ENCODE measurements around the gene TGFB1.
A peak's percentile ranks its signal among the peaks of the same experiment; 100 is the strongest.
"Not testable (repeated sequence)": the region's sequence is repeated elsewhere in the genome, so short reads cannot be mapped to it uniquely, and the experiment has no call there.

Gene TGFB1

GRCh38 chr19:41351339-41352245 is 2.1 kb downstream of the TGFB1 start:
- H3K4me3 ChIP-seq (ENCODE audit: low read depth, low read length) = peak overlapping the region; percentile 96
- DNase-seq (ENCODE audit: low read depth) = no peak

DNA sequence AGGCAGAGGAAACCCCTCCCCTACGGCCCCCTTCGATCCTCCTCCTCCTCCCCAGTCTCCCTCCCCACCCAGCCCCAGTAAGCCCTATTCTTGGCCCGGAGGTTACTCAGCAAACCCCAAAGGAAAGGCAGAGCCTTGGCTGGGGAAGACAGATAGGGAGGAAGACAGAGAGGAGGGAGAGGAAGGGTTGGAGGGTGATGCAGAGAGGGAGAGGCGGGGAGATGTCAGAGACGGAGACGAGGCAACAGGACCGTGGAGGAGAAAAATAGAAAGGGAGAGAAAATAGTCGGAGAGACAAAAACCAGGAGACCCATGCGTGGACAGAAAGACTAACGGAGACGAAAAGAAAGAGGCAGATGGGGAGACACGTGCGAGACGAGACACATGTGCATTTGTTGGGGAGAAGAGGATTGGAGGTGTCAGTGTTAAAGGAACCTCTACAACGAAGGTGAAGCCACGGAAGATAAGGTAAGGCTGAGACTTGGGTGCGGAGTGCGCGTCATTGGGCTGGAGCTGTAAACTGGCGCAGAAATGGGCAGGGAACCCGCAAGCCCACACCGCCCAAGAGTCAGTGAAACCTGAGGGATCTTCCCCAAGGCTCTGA is 2.9 kb downstream of the TGFB1 start:
- H3K4me3 ChIP-seq (ENCODE audit: low read depth, low read length) = peak overlapping the region; percentile 96
- no peak for DNase-seq (ENCODE audit: low read depth)

DNA sequence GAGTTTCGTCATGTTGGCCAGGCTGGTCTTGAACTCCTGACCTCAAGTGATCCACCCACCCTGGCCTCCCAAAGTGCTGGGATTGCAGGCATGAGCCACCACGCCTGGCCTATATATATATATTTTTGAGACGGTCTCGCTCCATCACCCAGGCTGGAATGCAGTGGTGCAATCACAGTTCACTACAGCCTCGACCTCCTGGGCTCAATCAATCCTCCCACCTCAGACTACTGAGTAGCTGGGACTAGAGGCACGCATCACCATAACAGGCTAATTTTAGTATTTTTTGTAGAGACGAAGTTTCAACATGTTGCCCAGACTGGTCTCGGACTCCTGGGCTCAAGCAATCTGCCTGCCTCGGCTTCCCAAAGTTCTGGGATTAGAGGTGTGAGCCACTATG is 6.8 kb downstream of the TGFB1 start:
- not testable (repeated sequence) for DNase-seq (ENCODE audit: low read depth); H3K4me3 ChIP-seq (ENCODE audit: low read depth, low read length)

GRCh38 chr19:41344162-41344561 is 9.6 kb downstream of the TGFB1 start:
- DNase-seq (ENCODE audit: low read depth) = no peak
- no peak overlapping the region for H3K4me3 ChIP-seq (ENCODE audit: low read depth, low read length)

DNA sequence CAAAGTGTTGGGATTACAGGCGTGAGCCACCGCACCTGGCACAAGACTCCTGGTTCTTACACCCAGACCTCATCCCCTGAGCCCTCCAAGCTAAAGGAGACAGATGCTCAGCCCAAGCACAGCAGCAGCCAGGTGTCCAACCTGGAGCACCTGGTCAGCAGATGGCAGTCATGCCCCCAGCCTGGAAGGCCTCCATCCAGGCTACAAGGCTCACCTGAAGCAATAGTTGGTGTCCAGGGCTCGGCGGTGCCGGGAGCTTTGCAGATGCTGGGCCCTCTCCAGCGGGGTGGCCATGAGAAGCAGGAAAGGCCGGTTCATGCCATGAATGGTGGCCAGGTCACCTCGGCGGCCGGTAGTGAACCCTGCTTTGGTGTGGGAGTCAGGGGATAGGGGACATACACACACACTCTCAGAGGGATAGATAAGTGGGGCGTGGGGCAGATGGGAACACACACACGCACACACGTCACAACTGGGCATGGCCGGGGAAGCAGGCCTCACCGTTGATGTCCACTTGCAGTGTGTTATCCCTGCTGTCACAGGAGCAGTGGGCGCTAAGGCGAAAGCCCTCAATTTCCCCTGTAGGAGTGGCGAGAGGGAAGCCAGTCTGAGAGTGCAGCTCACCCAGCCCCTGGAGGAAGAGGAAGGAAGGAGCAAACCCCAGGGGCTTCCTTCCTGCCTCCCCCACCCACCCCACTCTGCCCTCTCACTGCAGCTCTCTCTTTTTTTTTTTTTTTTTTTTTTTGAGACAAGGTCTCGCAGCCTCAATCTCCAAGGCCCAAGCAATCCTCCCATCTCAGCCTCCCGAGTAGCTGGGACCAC is 11.8 kb downstream of the TGFB1 start:
- no peak overlapping the region for H3K4me3 ChIP-seq (ENCODE audit: low read depth, low read length)
- DNase-seq (ENCODE audit: low read depth) = no peak

DNA sequence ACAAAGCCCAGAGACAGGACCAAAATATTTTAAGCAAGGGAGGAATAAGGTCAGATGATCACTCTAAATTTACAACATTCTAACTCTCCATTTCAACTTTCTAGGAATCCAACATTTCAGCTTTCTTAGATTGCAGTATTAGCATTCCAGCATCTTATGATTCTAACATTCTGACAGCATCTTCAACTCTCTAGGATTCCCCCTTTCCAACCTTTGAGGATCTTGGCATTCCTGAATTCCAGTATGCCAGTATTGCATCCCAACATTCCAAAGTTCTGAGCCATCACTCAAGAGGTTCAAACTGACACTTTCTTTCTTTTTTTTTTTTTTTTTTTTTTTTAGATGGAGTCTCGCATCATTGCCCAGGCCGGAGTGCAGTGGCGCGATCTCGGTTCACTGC is 13.8 kb downstream of the TGFB1 start:
- no peak overlapping the region for H3K4me3 ChIP-seq (ENCODE audit: low read depth, low read length)
- no peak for DNase-seq (ENCODE audit: low read depth)

DNA sequence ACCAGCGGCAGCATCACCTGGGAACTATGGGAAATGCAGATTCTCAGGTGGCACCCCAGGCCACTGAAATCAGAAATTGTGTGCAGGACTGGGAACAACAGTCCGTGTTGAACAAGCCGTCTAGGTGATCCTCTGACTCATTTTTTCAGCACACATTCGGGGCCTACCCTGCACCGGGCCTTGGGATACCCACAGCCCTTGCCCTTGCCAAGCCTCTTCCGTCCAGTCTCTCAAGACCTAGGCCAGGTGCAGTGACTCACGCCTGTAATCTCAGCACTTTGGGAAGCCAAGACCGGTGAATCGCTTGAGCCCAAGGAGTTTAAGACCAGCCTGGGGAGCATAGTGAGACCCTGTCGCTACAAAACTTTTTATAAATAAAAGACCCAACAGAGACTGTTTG is 18.3 kb downstream of the TGFB1 start:
- no peak for DNase-seq (ENCODE audit: low read depth)
- no peak overlapping the region for H3K4me3 ChIP-seq (ENCODE audit: low read depth, low read length)

DNA sequence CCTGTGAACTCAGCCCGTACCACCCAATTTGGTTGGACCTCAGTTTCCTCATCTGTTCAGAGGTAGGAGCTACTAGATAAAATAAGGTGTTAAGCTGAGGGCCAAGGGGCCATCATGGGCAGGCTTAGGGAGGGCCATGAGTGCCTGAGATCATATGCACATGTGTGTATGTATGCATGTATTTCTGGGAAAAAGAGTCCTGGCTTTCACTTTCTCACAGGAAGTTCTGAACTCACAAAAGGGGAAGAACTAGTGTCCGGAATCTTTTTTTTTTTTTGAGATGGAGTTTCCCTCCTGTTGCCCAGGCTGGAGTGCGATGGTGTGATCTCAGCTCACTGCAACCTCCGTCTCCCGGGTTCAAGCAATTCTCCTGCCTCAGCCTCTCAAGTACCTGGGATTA is 18.9 kb downstream of the TGFB1 start:
- DNase-seq (ENCODE audit: low read depth) = no peak
- no peak overlapping the region for H3K4me3 ChIP-seq (ENCODE audit: low read depth, low read length)

- no peak for DNase-seq (ENCODE audit: low read depth)
- no peak overlapping the region for H3K4me3 ChIP-seq (ENCODE audit: low read depth, low read length)
These were observed 21.3 kb downstream of the TGFB1 start for GRCh38 chr19:41332468-41332867.

GRCh38 chr19:41332000-41332399 is 21.7 kb downstream of the TGFB1 start:
- no peak for DNase-seq (ENCODE audit: low read depth)
- no peak overlapping the region for H3K4me3 ChIP-seq (ENCODE audit: low read depth, low read length)

GRCh38 chr19:41330946-41331678 is 22.6 kb downstream of the TGFB1 start:
- no peak for DNase-seq (ENCODE audit: low read depth)

DNA sequence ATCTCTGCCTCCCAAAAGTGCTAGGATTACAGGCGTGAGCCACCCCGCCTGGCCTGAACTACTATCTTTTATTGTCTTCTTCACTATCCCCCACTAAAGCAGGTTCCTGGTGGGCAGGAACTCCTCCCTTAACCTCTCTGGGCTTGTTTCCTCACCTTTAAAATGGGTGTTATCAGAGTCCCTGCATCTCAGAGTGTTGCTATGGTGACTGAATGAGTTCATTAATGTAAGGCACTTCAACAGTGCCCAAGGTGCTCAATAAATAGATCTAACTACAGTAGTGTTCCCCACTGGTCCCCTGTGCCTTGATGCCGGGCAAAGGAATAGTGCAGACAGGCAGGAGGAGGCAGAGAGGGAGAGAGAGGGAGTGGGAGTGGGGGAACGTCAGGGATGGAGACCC is 23.2 kb downstream of the TGFB1 start:
- DNase-seq (ENCODE audit: low read depth) = no peak
- H3K4me3 ChIP-seq (ENCODE audit: low read depth, low read length) = no peak overlapping the region

More at GRCh38 chr19:41330946-41331678, 22.6 kb downstream of the TGFB1 start:
- no peak overlapping the region for H3K4me3 ChIP-seq (ENCODE audit: low read depth, low read length)

GRCh38 chr19:41328842-41329225 is 24.9 kb downstream of the TGFB1 start:
- H3K4me3 ChIP-seq (ENCODE audit: low read depth, low read length) = no peak overlapping the region
- no peak for DNase-seq (ENCODE audit: low read depth)

GRCh38 chr19:41328157-41328841 is 25.4 kb downstream of the TGFB1 start:
- H3K4me3 ChIP-seq (ENCODE audit: low read depth, low read length) = no peak overlapping the region
- DNase-seq (ENCODE audit: low read depth) = no peak

GRCh38 chr19:41327576-41328156 is 26.1 kb downstream of the TGFB1 start:
- DNase-seq (ENCODE audit: low read depth) = no peak
- H3K4me3 ChIP-seq (ENCODE audit: low read depth, low read length) = no peak overlapping the region

GRCh38 chr19:41327076-41327575 is 26.6 kb downstream of the TGFB1 start:
- DNase-seq (ENCODE audit: low read depth) = no peak
- no peak overlapping the region for H3K4me3 ChIP-seq (ENCODE audit: low read depth, low read length)

GRCh38 chr19:41325947-41326706 is 27.6 kb downstream of the TGFB1 start:
- DNase-seq (ENCODE audit: low read depth) = peak; percentile 56
- peak overlapping the region; percentile 3 for H3K4me3 ChIP-seq (ENCODE audit: low read depth, low read length)

GRCh38 chr19:41325640-41325946 is 28.1 kb downstream of the TGFB1 start:
- DNase-seq (ENCODE audit: low read depth) = no peak
- H3K4me3 ChIP-seq (ENCODE audit: low read depth, low read length) = peak overlapping the region; percentile 9

Data from skeletal muscle cell (primary cell).